Activated T-cell treated with anti-CD3 and anti-CD28 coated beads for 1 hour (primary cell): Measurements from ENCODE around the gene STMP1.

Source experiments
- DNase-seq: peaks from one replicate; pipeline ENCODE4 v3.0.0-alpha.2; 2020; ENCODE audit warnings: low read depth

Gene STMP1

DNA sequence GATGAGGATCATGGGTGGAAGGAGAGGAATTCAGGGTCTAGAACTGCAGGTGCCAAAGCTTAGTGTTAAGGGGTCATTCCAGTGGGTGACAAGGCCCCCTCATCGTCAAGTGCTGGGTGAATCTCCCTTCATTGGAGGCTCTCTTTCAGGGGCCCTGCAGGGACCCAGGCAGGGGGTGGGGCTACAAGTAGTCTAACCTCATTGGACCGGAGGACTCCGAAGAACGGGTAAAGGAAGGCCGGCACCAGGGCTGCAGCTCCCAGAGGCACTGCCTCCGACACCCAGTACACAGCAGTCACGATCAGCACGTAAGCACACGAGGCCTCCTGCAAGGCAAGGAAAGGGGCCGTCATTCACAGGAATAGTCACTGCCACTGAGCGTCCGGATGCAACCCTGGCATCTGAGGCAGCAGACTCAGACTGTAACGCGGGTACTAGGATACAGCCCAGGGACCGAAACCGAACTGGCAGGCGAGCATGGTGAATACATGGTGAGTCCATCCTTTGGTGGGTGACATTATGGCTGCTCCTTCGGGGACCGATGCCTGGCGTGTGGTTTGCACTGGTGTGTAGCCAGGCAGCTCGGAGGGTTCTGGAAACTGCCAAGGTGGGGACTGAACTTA is 59.0 kb downstream of the STMP1 start:
- no peak for DNase-seq

DNA sequence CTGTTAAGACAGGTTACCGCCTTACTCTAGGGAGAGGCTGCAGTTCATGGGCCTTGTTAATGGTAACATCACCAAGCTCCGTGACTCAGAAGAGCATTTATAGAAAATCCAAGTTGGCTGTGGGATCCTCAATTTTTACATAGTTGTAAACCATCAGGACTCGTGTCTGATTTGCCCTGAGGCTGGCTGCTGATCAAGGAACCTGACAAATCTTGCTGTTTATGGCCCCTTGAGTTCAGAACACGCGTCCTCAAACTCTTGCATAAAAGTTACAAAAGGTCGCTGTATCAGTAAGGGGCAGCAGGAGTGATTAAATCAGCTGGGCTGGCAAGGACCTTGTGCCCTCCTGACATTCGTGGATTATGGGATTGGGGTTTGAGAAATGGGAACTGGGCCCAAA is 61.1 kb downstream of the STMP1 start:
- no peak for DNase-seq
